Measurements from ENCODE around the gene LNX1.

LNX1 gene

GRCh38 chr4:53571936-53572599, 19.2 kb downstream of the LNX1 start:
- DNase-seq = no peak

DNA sequence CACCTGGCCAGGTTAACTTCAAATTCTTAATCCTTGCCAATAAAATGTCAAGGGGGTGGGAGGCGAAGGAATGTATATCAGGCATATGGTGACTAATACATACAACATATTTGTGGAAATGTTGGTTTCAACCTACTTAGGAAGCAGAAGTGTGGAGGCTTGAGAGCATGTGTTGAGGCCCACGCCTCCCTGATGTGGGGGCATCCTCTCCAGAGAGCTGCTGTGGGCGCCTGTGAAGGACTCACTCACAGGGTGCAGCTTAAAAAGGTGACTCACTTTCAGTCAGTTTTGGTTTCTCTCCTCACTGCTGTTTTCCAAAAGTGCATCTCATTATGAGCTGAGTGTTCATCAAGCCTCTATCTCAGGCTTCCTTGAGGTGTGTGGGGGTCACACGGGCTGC, 27.5 kb downstream of the LNX1 start:
- no peak for DNase-seq

DNA sequence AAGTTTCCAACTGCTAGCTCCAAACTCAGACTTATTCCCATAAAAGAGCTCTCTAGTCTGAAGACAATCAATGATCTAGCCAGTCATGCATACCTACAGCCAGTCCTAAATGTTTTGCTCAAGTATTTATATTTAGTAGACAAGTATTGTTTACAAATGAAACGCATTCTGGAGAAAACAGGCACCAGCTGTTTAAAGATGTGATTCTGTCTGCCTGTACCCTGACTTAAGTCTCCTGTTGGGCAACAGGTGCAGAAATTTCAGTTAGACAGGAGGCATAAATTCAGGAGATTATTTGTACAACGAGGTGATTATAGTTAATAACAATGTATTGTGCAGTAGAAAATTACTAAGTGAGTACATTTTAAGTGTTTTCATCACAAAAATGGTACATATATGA, 28.9 kb downstream of the LNX1 start:
- DNase-seq = no peak

DNA sequence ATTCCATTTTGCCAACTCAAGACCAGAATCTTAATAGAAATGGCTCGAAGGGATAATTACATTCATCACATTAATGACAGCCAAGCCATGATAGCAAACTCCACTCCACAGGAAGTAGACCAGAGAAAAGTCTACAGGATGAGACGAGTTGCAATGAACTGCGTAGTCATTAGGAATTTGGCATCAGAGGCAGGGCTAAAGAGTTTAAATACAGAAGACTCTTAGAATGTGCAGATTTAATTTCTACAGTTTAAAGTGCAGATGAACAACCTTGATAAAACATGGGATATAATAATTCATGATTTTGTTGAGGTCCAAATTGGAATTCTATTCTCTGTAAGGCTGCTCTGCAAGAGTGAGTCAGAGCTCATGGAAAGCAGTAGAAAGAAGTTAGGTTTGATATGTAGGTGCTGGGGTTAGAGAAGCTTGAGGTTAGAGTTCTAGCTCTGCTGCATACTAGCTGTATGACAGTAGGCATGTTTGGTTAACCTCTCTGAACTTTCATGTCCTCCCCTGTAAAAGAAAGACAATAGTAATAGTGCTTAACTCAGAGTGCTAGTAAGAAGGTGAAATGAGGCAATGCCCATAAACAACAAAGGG, 32.2 kb downstream of the LNX1 start:
- no peak for DNase-seq

DNA sequence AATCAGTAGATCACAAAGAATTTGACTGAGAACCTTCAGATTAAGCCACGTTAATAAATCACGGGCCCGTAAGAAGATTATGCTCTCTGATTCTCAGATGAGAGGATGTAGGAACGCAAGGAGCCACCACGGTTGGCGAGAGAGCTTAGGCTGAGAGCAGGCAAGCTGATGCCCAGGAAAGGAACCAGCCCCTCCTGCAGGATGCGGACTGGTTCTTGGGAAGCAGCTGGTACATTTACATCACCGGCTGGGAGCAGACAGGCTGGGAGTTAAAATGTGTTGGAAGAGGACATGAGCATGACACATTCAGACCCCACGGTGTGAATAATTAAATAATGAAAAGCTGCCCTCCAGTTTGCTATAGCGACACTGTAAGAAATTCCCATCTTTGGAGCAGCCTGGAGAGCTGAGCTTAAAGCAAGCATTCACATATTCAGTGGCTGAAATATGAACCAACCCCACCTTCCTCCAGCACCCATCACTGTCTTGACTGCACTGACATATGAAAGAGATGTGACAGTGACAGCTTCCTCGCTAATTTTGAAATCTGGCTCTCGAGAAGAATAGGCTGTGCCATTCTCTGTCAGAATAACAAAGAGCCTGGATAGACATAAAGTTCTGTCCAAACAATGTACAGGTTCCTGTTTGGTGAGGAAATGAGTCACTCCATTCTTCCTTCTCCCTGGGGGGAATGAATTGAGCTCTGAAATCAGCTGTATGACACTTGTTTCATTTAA, 33.1 kb downstream of the LNX1 start:
- no peak for DNase-seq

GRCh38 chr4:53557669-53558064, 33.6 kb downstream of the LNX1 start:
- no peak for DNase-seq

GRCh38 chr4:53556651-53557050, 34.6 kb downstream of the LNX1 start:
- no peak for DNase-seq

GRCh38 chr4:53553486-53554210, 37.6 kb downstream of the LNX1 start:
- no peak for DNase-seq

DNA sequence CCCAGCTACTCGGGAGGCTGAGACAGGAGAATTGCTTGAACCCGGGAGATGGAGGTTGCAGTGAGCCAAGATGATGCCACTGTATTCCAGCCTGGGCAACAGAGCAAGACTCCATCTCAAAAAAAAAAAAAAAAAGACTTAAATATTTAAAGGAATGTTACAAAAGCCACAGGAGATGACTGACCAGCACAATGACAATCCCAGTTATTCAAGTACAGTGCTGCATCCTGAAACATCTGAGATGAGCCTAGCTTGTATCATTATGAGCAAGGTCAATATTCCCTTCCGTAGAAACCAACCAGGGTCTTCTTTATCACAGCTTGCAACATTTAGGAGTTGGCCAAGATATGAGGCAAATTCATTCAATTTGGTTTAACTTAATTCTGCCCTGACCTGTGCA, 38.6 kb downstream of the LNX1 start:
- no peak for DNase-seq

- DNase-seq = no peak
Observed at GRCh38 chr4:53551958-53552357, 39.3 kb downstream of the LNX1 start.

DNA sequence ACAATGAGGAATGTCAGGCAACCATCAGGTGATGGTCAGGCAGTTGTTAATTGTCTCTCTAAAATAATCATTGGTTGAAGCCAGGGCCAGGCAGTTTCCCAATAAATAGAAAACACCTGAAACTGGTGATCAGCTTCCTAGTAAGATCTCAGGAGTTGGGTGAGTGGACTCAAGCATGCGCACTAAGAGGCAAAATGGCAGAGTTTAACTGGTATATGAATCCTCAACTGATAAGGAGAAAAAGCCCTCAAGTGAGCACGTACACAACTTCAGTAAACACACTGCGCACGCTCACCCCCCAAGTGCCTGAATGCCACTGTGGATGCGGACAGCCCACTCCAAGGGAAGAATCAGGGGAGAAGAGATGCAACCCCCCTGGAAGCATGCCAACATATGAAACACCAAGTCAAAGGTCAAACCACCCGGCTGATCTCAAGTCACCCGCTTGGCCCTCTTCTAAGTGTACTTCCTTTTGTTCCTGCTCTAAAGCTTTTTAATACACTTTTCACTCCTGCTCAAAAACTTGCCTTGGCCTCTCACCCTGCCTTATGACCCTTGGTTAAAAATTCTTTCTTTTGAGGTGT, 39.9 kb downstream of the LNX1 start:
- no peak for DNase-seq

- DNase-seq = no peak
Observed at GRCh38 chr4:53548662-53549061, 42.6 kb downstream of the LNX1 start.

DNA sequence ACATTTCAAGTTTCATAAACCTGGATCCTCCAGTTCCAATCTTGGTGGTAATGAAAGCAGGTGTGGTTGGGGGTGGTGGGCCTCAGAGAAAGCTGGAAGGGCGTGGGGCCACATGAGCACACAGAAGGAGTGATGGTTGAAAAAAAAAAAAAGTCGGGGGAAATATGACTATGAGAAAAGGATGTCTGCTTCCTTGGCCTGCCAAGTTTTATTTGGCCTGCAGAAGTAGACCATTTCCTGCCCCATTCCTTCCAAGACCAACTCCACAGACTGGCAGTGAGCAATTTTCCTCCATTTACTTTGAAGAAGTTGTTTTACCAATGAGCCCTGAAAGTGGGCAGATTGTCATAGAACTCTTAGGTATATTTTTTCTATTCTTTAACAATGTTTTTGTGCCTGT, 43.3 kb downstream of the LNX1 start:
- no peak for DNase-seq

DNA sequence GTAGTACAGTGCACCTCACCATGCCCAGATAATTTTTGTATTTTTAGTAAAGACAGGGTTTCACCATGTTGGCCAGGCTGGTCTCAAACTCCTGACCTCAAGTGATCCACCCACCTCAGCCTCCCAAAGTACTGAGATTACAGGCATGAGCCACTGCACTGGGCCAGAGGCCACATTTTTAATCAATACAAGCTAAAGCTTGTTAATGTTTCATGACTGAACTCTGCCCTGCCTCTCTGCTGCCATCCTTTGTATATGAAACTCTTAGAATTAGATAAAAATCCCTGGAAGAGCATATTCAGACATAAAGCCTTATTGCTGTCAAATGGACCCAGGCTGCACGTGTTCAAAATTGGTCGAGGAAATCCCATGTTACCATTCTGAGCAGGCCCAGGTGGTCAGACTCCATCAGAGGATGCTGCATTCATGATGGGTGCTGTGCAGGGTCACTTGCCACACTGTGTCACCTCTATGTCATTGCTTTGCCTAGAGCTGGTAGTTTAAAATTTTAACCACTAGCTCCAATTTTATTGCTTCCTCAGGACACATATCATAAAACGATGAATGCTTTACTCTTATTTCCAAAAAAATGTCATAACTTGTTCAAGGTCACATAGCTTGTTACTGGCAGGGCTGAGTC, 45.2 kb downstream of the LNX1 start:
- no peak for DNase-seq

GRCh38 chr4:53545273-53545672, 46.0 kb downstream of the LNX1 start:
- no peak for DNase-seq

GRCh38 chr4:53543561-53543960, 47.7 kb downstream of the LNX1 start:
- DNase-seq = no peak

DNA sequence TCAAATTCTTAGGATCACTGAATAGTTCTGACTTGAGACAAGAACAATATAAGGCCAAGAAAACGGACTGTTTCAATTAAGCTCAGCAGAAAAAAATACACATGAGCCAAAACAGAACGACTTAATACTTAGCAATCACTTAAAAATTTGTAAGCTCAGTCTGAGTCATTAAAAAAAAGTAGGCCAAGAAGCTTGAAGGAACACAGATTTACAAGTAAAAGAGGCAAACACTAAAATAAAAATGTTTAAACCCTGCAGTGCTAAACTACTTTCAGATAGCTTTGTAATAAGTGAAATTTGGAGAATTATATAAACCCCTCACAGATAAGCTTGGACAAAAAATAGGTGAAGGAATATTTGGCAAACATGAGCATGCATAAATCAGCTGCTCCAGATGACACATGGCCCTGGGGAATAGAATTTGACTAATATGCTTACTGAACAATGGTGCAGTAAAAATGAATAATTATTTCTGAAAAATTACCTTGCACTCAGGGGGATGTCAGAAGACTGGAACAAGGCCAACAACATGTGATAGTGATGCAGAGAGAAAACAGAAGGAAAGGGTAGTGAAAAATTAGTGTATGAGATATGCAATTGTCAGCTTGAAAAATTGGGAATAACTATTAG, 49.6 kb downstream of the LNX1 start:
- no peak for DNase-seq

- DNase-seq = no peak
Observed at GRCh38 chr4:53538756-53539155, 52.5 kb downstream of the LNX1 start.

- DNase-seq = no peak
Observed at GRCh38 chr4:53537606-53538005, 53.7 kb downstream of the LNX1 start.

- DNase-seq = no peak
Observed at GRCh38 chr4:53536328-53536727, 55.0 kb downstream of the LNX1 start.

DNA sequence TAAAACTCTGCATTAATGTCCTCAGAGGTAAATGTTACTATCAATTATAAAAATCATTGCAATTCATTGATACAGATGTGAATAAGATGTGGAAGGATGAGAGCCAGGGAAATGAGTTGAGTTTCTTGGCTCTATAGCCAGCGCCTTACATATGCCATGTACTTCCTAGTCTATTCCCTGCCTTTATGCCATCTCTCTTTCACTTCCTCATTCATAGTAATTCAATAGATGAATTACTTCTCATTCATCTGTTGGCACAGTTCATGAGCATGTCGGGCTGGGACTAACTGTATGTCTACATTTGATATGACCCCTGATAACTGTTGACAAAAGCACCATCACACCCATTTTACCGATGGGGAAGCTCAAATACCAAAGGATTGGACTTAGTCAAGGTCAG, 55.7 kb downstream of the LNX1 start:
- DNase-seq = no peak

DNA sequence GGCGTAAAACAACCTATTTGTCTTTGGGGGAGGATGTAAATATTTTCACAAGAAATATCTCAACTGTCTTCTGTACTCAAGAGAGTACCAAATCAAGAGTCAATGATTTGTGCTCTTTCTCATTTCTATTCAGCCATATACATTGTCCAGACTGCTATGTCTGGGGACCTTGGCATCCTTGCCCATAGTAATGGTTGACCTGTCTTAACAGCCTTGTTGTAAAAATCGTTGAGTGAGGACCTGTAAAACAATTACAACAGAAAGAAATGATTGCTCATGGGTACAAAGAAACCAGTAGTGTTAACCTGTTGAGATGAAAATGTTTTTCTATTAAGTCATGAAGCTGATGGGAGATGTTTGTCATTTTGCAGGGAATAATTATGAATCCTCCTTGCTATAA, 56.6 kb downstream of the LNX1 start:
- DNase-seq = no peak

Data from activated CD4-positive, alpha-beta T cell treated with anti-CD3 and anti-CD28 coated beads for 1 hour (primary cell).